Activated naive CD4-positive, alpha-beta T cell treated with anti-CD3 and anti-CD28 coated beads, Interleukin-2, amount 10 ng/mL, durations not matched to agents 7 days and 5 days (primary cell): ENCODE measurements around the gene TCF4.

Experiments used
- CTCF ChIA-PET: fragments of 350-600 bp; sonication (Branson Sonifier 250); formaldehyde crosslinking; loops from one replicate; lab custom pipeline; 2021; ENCODE audit warnings: antibody characterized with exemption; lab: Charles Lee
- DNase-seq: peaks from one replicate; pipeline ENCODE4 v3.0.0-alpha.2; 2020
- H3K27ac Mint-ChIP-seq: one replicate; pipeline ENCODE4 v1.8.0; 2021; ENCODE audit warnings: mild to moderate bottlenecking, moderate library complexity, mixed read lengths
- H3K27me3 Mint-ChIP-seq: one replicate; pipeline ENCODE4 v1.8.0; 2021; ENCODE audit warnings: mild to moderate bottlenecking, mixed read lengths
- H3K36me3 Mint-ChIP-seq: one replicate; pipeline ENCODE4 v1.8.0; 2021; ENCODE audit warnings: mixed read lengths
- H3K4me1 Mint-ChIP-seq: one replicate; pipeline ENCODE4 v1.8.0; 2021; ENCODE audit warnings: mixed read lengths
- H3K4me3 Mint-ChIP-seq: one replicate; pipeline ENCODE4 v1.8.0; 2021; ENCODE audit warnings: mild to moderate bottlenecking, moderate library complexity, mixed read lengths
- H3K9me3 Mint-ChIP-seq: one replicate; pipeline ENCODE4 v1.8.0; 2021; ENCODE audit warnings: mixed read lengths

Gene TCF4

GRCh38 chr18:55405893-55406406 lies 182.0 kb downstream of the TCF4 start:
- H3K4me3 Mint-ChIP-seq: no peak overlapping the region
- no peaks in the 10 kb centered on the region for H3K36me3 Mint-ChIP-seq
- no peaks in the 10 kb centered on the region for H3K27me3 Mint-ChIP-seq
- CTCF ChIA-PET: no interaction called here
- DNase-seq: no peak
- H3K9me3 Mint-ChIP-seq: no peaks in the 10 kb centered on the region
- no peaks in the 10 kb centered on the region for H3K4me1 Mint-ChIP-seq
- H3K27ac Mint-ChIP-seq: no peak overlapping the region

- CTCF ChIA-PET: no interaction called here
- H3K4me3 Mint-ChIP-seq: no peak overlapping the region
- H3K4me1 Mint-ChIP-seq: no peaks in the 10 kb centered on the region
- no peaks in the 10 kb centered on the region for H3K36me3 Mint-ChIP-seq
- H3K9me3 Mint-ChIP-seq: no peaks in the 10 kb centered on the region
- DNase-seq: no peak
- H3K27me3 Mint-ChIP-seq: no peaks in the 10 kb centered on the region
- H3K27ac Mint-ChIP-seq: no peak overlapping the region
Measured at GRCh38 chr18:55405475-55405874, 182.5 kb downstream of the TCF4 start.

DNA sequence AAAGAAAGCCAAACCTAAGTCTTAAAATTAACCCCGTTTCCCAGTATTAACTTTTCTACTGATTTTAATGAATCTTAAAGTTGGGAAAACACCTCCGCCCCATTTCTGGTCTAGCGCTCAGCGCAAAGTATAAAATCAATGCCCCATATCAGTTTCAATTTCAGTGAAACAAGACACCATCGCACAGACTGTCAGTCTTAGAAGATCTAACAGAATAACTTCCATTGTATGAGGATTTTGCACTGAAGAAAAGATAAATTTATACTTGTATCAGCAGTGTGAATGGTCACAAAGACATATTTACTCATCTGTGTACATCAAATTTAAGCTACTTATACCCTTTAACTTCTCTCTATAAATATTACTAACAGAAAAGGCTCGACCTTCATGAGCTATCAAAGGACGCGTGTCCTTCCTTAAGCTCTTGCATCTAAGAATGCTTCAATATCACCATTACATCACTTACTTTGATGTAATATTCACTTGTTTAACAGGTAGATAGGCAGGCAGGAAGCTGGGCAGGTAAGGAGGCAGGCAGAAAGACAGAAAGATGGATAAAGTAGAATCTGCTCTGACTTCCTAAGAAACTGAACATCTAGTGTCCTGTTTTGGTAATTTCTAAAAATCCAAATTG lies 183.0 kb downstream of the TCF4 start:
- H3K36me3 Mint-ChIP-seq: no peaks in the 10 kb centered on the region
- no peak overlapping the region for H3K27ac Mint-ChIP-seq
- no peak overlapping the region for H3K4me3 Mint-ChIP-seq
- no peaks in the 10 kb centered on the region for H3K9me3 Mint-ChIP-seq
- no peak for DNase-seq
- H3K4me1 Mint-ChIP-seq: no peaks in the 10 kb centered on the region
- no peaks in the 10 kb centered on the region for H3K27me3 Mint-ChIP-seq
- CTCF ChIA-PET: no interaction called here

DNA sequence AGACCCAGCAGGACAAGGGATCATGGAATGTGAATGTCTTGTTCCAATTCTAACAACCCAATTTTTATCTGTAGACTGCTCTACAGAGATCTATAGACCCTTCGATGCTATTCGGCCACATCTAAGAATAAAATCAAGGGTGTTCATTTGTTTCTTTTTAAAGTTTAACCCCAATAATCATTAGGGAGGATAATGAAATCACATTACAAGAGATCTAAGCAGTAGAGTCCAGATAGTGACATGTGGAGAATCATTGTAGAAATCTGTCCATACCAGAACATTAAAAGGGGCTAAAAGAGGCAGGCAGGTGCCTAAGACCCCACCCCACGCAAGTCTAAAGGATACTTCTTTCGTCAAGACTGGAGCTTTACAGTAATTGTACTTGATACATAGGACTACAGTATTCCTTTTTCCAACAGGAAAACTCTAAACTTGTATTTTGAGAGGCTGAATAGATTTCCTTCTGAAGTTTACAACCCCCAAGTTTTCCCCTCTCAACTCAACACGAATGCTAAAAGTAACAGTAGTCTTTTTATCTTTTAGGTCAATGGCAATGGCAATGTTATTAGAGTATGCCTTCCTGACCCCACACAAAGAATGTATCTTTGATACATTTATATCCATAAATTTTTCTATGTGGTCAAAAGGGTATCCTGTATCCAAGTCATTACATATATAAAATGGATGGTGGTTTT lies 183.7 kb downstream of the TCF4 start:
- Mint-ChIP-seq H3K36me3 (no peaks in the 10 kb centered on the region), H3K9me3 (no peaks in the 10 kb centered on the region), H3K27ac (no peak overlapping the region), H3K27me3 (no peaks in the 10 kb centered on the region), H3K4me3 (no peak overlapping the region), H3K4me1 (no peaks in the 10 kb centered on the region)
- CTCF ChIA-PET: no interaction called here
- no peak for DNase-seq

DNA sequence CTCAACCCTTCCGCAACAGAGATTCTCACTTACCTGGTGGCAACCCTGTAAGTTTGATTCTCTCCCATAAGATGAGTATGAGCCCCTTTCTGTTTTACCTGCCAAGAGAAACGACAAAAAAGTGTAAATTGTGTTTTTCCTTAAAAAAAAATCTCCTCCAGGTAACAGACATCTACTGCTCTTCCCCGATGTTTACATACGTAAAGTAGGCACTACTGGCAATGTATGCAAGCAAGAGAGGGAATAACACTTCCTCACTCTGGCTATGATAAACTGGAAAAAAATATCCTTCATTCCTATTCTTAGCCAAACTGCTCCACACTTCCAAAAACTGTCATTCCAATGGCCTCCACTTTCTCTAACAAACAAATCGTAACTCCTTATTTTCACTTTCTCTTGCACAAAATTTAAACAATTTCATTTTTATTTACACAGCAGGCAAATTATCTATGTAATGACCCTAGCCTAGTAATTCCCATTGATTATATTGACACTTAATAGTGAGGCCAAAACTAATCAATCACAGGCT lies 184.5 kb downstream of the TCF4 start:
- Mint-ChIP-seq H3K4me3 (no peak overlapping the region), H3K27ac (no peak overlapping the region), H3K36me3 (no peaks in the 10 kb centered on the region), H3K27me3 (no peaks in the 10 kb centered on the region), H3K4me1 (no peaks in the 10 kb centered on the region), H3K9me3 (no peaks in the 10 kb centered on the region)
- CTCF ChIA-PET: no interaction called here
- no peak for DNase-seq

- CTCF ChIA-PET: no interaction called here
- no peaks in the 10 kb centered on the region for H3K27me3 Mint-ChIP-seq
- no peaks in the 10 kb centered on the region for H3K36me3 Mint-ChIP-seq
- H3K4me1 Mint-ChIP-seq: no peaks in the 10 kb centered on the region
- no peak overlapping the region for H3K27ac Mint-ChIP-seq
- H3K4me3 Mint-ChIP-seq: no peak overlapping the region
- no peak for DNase-seq
- H3K9me3 Mint-ChIP-seq: no peaks in the 10 kb centered on the region
Measured at GRCh38 chr18:55402731-55403405, 185.1 kb downstream of the TCF4 start.

- no peak overlapping the region for H3K4me3 Mint-ChIP-seq
Measured at GRCh38 chr18:55401638-55402191, 186.3 kb downstream of the TCF4 start.

DNA sequence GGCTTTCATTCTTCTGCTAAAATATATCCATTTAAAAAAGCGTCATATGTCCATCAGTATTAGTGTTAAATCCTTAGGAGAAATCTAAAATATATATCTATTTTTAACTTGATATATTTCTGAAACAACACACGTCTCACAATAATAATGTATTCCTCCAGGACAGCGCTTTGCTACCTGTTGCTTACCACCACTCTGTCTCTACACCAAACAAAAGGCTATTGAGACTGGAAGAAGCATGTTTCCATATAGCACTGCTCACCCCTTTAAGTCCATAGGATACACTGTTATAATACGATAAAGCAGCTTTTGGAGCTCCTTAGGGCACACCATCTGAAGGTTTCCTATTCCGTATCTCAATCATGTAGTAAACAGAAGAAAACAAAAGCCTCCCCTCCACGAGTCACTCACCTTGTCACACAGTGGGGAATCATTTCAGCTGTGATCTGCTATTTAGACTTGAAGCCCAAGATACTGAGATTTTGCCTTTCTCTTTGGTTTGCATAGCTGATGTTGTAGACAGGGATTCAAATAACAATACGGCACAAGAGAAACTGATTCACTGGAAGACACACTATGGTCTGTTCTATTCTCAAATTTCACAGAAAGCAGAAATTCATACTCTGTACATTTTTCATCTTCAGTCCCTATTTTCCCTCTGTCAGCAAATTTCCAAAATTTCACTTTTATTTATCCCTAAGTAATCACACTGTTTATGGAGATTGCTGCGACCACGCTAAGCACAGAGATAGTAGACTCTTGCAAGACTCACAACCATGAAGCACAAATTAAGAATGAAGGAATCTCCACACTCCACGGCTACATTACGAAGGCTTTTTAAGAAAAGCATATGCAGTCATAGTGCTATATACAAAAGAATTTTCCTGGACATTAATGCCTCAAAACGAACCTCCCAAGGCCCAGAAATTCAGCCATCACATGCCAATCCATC lies 187.1 kb downstream of the TCF4 start:
- CTCF ChIA-PET: no interaction called here

More at GRCh38 chr18:55401638-55402191, 186.3 kb downstream of the TCF4 start:
- Mint-ChIP-seq H3K27ac (no peak overlapping the region), H3K9me3 (no peaks in the 10 kb centered on the region), H3K36me3 (no peaks in the 10 kb centered on the region), H3K27me3 (no peaks in the 10 kb centered on the region), H3K4me1 (no peaks in the 10 kb centered on the region)
- no peak for DNase-seq
- CTCF ChIA-PET: no interaction called here

GRCh38 chr18:55400081-55400480 lies 187.9 kb downstream of the TCF4 start:
- no peak overlapping the region for H3K27ac Mint-ChIP-seq
- no peaks in the 10 kb centered on the region for H3K4me1 Mint-ChIP-seq
- CTCF ChIA-PET: no interaction called here
- no peak overlapping the region for H3K4me3 Mint-ChIP-seq
- H3K9me3 Mint-ChIP-seq: no peaks in the 10 kb centered on the region
- no peaks in the 10 kb centered on the region for H3K36me3 Mint-ChIP-seq
- H3K27me3 Mint-ChIP-seq: no peaks in the 10 kb centered on the region
- DNase-seq: no peak

More for the DNA sequence above, 187.1 kb downstream of the TCF4 start:
- no peaks in the 10 kb centered on the region for H3K27me3 Mint-ChIP-seq
- H3K36me3 Mint-ChIP-seq: no peaks in the 10 kb centered on the region
- H3K9me3 Mint-ChIP-seq: no peaks in the 10 kb centered on the region
- no peak overlapping the region for H3K4me3 Mint-ChIP-seq
- H3K4me1 Mint-ChIP-seq: no peaks in the 10 kb centered on the region
- H3K27ac Mint-ChIP-seq: no peak overlapping the region
- no peak for DNase-seq

DNA sequence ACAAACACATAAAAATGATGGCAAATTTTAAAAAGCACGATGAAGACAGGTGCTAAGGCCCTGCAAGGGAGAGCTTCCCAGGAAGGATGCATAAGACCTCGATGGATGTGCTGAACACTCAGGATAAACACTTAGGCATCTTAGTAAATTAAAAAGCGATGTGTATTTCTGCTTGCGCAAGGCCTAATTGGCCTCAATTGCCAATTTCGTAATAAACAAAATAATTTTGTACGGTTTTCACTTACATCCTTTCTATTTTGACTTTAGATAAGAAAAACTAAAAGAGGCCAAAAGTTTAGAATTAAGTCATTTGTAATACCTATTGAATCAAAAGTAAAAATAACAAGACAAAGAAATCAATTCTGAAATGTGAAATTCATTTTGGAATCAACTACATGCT lies 189.1 kb downstream of the TCF4 start:
- CTCF ChIA-PET: no interaction called here
- no peak for DNase-seq
- H3K36me3 Mint-ChIP-seq: no peaks in the 10 kb centered on the region
- no peaks in the 10 kb centered on the region for H3K4me1 Mint-ChIP-seq
- no peak overlapping the region for H3K4me3 Mint-ChIP-seq
- H3K27ac Mint-ChIP-seq: no peak overlapping the region
- H3K9me3 Mint-ChIP-seq: no peaks in the 10 kb centered on the region
- no peaks in the 10 kb centered on the region for H3K27me3 Mint-ChIP-seq

- DNase-seq: no peak
- Mint-ChIP-seq H3K9me3 (no peaks in the 10 kb centered on the region), H3K27me3 (no peaks in the 10 kb centered on the region), H3K27ac (no peak overlapping the region), H3K36me3 (no peaks in the 10 kb centered on the region), H3K4me1 (no peaks in the 10 kb centered on the region), H3K4me3 (no peak overlapping the region)
- CTCF ChIA-PET: interaction anchor here (0.7 kb wide), 1 partner anchor 18 kb away, joined by 3 read pairs; no protein-coding TSS in a partner anchor
Measured at GRCh38 chr18:55396979-55397378, 191.0 kb downstream of the TCF4 start.

- no peaks in the 10 kb centered on the region for H3K27me3 Mint-ChIP-seq
- no peak for DNase-seq
- H3K9me3 Mint-ChIP-seq: no peaks in the 10 kb centered on the region
- no peak overlapping the region for H3K4me3 Mint-ChIP-seq
- H3K36me3 Mint-ChIP-seq: no peaks in the 10 kb centered on the region
- no peak overlapping the region for H3K27ac Mint-ChIP-seq
- no peaks in the 10 kb centered on the region for H3K4me1 Mint-ChIP-seq
- CTCF ChIA-PET: interaction anchor here (0.7 kb wide), 1 partner anchor 19 kb away, joined by 3 read pairs; no protein-coding TSS in a partner anchor
Measured at GRCh38 chr18:55396267-55396905, 191.6 kb downstream of the TCF4 start.

- CTCF ChIA-PET: no interaction called here
- no peak for DNase-seq
Measured at GRCh38 chr18:55395799-55396198, 192.2 kb downstream of the TCF4 start.

More at GRCh38 chr18:55395799-55396198, 192.2 kb downstream of the TCF4 start:
- Mint-ChIP-seq H3K36me3 (no peaks in the 10 kb centered on the region), H3K27me3 (no peaks in the 10 kb centered on the region), H3K9me3 (no peaks in the 10 kb centered on the region), H3K4me1 (no peaks in the 10 kb centered on the region), H3K27ac (no peak overlapping the region), H3K4me3 (no peak overlapping the region)
